ENCODE results near the gene ZDHHC11.
"Not testable (repeated sequence)": the region's sequence is repeated elsewhere in the genome, so short reads cannot be mapped to it uniquely, and the experiment has no call there.

DNA sequence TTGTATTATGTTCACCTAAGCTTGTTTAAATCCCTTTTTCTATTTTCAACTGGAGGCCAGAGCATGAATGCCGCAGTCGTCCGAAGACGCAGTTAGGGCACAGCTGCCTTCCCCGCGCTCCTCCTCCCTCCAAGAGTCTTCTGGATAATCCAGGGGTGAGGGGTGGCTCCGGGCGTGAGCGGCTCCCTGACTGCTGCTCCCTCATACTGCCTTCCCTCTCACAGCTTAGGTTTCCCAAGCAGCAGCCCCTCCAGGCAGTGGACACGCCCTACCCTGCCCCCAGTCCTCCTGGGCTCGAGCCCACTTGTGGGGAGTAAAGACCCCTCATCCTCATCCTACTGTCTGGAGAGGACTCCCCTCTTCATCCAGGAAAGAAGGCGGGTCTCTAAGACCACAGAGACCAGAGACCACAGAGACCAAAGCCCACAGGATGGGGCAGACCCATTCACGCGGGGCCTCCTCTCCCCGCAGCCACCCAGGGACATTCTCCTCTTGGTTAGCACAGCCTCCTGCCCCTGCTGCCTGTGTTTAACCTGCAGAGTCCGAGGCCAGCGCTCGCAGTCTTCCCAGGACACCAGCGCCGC lies 98.2 kb downstream of the ZDHHC11 start:
- TF ChIP-seq, protein P1, sequence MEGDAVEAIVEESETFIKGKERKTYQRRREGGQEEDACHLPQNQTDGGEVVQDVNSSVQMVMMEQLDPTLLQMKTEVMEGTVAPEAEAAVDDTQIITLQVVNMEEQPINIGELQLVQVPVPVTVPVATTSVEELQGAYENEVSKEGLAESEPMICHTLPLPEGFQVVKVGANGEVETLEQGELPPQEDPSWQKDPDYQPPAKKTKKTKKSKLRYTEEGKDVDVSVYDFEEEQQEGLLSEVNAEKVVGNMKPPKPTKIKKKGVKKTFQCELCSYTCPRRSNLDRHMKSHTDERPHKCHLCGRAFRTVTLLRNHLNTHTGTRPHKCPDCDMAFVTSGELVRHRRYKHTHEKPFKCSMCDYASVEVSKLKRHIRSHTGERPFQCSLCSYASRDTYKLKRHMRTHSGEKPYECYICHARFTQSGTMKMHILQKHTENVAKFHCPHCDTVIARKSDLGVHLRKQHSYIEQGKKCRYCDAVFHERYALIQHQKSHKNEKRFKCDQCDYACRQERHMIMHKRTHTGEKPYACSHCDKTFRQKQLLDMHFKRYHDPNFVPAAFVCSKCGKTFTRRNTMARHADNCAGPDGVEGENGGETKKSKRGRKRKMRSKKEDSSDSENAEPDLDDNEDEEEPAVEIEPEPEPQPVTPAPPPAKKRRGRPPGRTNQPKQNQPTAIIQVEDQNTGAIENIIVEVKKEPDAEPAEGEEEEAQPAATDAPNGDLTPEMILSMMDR (IDR thresholded peaks at IDR 0.05) = not testable (repeated sequence)
- TF ChIP-seq EP300, POLR2A (IDR thresholded peaks at IDR 0.05): not testable (repeated sequence)
